HK-2 (cell line): Measurements from ENCODE around the gene SYTL2.

ENCODE experiments used
- DNase-seq: peaks from one replicate; pipeline ENCODE4 v3.0.0-alpha.2; 2018; ENCODE audit not compliant: unreplicated experiment

SYTL2 gene

DNA sequence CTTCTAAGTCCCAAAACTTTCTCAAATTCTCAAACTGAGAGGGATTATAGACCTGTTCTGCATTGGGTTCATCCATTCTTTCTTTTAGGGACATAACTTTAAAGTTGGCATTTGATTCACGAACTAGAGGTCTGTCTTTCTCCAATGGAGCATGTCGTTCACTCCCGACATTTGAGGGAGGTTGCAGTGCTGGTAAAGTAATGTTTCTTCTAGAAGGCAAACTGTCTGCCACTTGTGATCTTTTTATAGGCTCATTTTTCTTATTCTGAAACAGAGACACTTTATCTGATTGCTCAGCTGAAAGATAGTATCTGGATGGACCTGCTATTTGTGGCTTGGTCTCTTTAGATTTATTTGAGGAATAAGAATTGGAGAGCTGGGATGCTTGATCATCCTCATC, 84.6 kb downstream of the SYTL2 start:
- no peak for DNase-seq

- DNase-seq = no peak
These were observed 85.3 kb downstream of the SYTL2 start for GRCh38 chr11:85725510-85726258.

DNA sequence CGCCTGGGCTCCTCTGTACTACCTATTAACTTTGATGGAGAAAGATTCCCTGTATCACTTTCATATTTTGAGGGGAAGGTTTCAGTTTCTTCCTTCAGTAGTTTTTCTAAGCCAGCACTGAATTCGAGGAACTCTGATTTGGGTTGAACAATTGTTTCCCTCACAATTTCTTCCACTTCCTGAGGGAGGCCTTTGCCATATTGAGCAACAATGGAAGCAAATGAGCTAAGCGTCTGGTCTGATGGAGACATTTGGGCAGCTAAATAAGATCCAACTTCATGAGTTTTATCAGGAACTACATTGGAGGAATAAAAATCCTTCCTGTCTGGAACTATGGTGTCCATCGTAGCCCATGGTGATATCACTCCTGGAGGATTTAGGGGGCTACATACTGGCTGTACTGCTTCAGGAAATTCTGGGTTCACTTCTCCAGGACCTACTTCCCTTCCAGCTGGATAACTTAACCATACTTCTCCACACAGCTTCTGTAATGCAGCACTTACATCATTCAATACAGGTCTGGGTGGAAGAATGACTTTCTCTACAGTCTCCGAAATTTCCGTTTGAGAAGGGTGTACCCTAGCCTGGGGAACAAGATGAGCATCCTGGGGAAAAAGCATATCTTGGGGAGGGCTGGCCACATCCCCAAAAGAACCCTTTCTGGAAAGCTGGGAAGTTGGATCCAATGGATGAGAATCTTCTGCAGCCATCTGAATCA, 86.0 kb downstream of the SYTL2 start:
- DNase-seq = no peak

- DNase-seq = no peak
These were observed 87.9 kb downstream of the SYTL2 start for GRCh38 chr11:85723088-85723487.

DNA sequence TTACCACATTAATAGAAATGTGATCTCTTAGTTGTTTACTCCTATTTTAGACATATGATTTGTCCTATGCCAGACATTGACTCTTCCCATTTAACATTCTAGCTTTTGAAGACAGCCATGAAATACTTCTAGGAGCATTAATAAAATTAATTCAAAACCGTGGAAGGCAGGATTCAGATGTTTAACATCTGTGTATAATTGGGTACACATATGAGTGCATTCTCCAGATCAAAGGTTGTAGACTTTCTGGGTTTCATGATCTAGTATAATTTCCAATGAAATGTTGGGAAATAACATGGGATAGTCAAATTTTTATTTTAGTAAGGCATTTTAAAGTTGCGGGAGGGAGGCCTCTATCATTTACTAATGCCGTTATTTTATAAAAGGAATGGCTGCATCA, 89.8 kb downstream of the SYTL2 start:
- DNase-seq = no peak

DNA sequence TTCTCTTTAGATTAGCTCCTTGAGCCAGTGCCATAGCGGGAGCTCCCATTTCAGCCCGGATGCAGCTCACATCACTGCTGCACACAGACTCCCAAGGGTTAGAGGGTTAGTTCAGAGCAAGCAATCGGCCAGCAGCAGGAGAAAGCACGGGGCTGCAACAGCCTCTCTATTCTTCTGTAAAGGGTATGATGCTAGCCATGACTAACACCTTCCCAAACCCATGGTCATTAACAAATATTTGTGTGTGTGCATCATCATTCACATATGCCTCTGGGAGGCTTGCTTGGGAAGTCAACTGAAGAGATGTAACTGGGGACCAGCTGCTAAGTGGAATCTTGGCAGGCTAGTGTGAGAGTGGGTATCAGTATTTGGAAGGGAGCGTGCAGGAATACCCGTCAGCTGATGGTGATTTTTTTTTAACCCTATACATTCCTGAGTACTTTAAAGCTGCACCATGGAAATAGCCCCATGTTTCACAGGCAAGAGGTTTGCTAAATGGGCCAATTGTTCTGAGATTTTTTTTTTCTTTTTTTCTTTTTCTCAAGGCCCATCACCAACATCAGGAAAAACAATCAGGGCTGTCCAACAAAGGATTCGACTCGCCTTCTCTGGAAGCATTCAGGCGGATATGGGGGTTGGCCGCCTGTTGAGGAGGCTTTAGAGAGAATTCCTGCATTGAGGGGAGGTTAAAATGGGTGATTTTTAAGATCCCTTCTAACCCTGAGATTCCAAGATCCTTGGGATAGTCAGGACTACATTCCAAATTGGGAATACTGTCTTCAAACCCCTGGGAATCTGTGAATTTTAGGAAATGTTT, 91.7 kb downstream of the SYTL2 start:
- DNase-seq = peak; percentile 72

- DNase-seq = no peak
These were observed 92.6 kb downstream of the SYTL2 start for GRCh38 chr11:85718126-85718943.

- no peak for DNase-seq
These were observed 93.5 kb downstream of the SYTL2 start for GRCh38 chr11:85717429-85717828.

DNA sequence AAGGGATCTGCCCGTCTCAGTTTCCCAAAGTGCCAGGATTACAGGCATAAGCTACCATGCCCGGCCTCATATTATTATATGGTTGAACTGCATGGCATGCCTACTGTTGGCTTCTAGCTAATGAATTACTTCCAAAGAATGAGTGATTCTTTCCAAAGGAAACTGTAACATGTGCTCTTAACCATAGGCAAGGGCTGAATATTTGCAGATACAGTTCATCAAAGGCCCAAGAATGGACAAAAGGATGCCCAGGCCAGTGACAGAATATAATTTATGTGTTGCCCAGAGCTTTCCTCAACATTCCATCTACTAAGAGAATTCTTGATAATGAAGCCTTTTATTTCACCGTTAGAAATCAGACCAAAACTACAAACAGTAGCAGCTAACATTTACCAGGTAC, 98.0 kb downstream of the SYTL2 start:
- no peak for DNase-seq

DNA sequence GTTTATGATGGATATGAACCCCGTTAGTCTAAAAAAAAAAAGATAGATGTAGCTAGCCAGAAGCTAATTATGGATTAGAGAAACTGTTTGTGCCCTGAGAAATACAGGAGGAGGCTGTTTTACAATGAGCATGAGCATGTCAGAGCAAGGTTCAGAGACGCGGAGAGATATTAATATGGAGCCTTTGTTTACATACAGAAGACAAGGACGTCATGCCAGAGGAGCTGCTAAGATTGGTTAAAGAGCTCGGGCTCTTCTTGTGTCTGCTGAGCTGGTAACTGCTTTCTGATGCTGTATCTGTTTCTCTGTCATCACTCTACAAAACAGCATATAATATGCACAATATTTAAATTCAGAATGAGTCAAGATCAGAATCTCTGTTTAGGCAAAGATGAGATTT, 100.0 kb downstream of the SYTL2 start:
- no peak for DNase-seq

- DNase-seq = no peak
These were observed 100.8 kb downstream of the SYTL2 start for GRCh38 chr11:85709941-85710702.

DNA sequence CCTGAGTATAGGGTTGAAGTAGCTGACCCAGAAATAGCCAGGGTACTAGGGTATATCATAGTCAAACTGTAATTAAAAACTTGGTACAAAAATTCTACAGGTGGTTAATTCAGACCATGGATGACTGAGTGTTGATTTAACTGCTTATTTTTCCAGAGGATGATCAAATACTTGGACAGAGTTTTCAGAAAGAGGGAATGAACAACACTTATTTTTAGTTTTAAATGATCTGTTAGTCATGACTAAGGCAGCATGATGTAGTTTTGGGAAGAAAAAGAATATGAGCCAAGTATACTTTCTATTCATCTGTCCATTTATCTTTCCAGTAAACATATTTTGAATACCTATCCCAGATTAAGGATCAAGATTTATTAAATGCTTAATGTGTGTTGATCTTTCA, 105.1 kb downstream of the SYTL2 start:
- no peak for DNase-seq

DNA sequence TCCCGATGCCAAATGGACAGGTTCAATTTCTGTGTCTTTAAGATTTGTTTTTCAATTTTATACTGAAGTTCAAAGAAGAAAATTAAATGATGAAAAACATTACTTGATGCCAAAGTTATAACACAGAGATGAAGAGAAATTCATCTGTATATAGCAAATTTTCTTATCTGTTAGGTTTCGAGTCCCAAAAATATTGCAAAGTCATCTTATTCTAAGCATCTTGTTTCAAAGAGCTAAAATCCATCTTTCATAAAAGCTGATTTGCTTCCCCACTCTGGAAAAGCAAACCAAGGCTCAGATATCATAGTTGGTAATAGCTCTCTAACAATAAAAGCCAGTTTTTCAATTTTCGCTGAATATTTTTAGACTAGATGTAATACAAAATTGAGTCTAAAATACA, 106.0 kb downstream of the SYTL2 start:
- no peak for DNase-seq

GRCh38 chr11:85699957-85700741, 110.8 kb downstream of the SYTL2 start:
- DNase-seq = no peak

- DNase-seq = no peak
These were observed 112.7 kb downstream of the SYTL2 start for GRCh38 chr11:85698195-85698594.

GRCh38 chr11:85697747-85698146, 113.2 kb downstream of the SYTL2 start:
- no peak for DNase-seq

- no peak for DNase-seq
These were observed 115.4 kb downstream of the SYTL2 start for GRCh38 chr11:85695546-85695945.

DNA sequence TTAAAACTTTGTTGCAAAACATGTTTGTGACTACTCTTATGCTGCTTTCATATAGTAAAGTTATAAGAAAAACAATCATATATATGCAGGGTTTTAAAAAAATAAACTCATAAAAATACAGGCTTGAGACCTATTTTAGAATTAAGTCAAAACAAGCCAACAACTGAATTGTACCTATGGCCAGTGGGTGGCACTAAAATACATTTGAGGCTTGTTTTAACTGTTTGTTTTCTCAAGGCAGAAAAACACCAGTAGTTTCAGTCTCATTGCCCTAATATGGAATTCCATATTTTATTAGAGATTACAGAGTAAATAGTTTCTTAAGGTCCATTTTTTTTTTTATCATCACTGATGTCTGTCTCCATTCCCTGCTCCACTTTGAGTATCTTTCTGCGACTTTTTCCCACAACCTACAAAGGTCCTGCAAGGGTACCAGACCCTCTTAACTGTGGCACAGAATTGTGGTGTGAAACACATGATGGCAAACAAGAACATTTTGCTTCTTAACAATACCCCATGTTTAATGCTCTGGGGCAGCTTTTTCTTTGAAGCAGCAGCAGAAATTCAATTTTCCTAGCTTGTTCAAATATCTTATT, 116.5 kb downstream of the SYTL2 start:
- no peak for DNase-seq

- DNase-seq = no peak
These were observed 125.0 kb downstream of the SYTL2 start, which contains the start of gene CCDC89 for GRCh38 chr11:85685820-85686459. TSS of gene CCDC89 (minus strand) at chr11:85686195. CDS start at chr11:85686130, 65 bp downstream.
